Activated CD4-positive, alpha-beta T cell treated with anti-CD3 and anti-CD28 coated beads, Interleukin-2, amount 50 U/mL, for 24 hours (primary cell): ENCODE results near the gene SIGLEC7.

Experiments used
- DNase-seq, 2 donors: peaks; one replicate each; pipeline ENCODE4 v3.0.0-alpha.2; 2020; ENCODE audit warnings: low read depth in 1 of 2, low spot score in 1 of 2

The SIGLEC7 gene

GRCh38 chr19:51116736-51117286 lies 25.3 kb upstream of the SIGLEC7 start:
- no peak for DNase-seq

- no peak for DNase-seq
Observed at GRCh38 chr19:51119101-51119500, 23.0 kb upstream of the SIGLEC7 start.

GRCh38 chr19:51119611-51120010 lies 22.5 kb upstream of the SIGLEC7 start:
- no peak for DNase-seq

GRCh38 chr19:51120160-51120559 lies 21.9 kb upstream of the SIGLEC7 start:
- no peak for DNase-seq

- DNase-seq: no peak
Observed at GRCh38 chr19:51121257-51121656, 20.8 kb upstream of the SIGLEC7 start.

GRCh38 chr19:51122112-51122981 lies 19.8 kb upstream of the SIGLEC7 start:
- no peak for DNase-seq

- DNase-seq: no peak
Observed at GRCh38 chr19:51123381-51123800, 18.7 kb upstream of the SIGLEC7 start.

GRCh38 chr19:51123802-51124201 lies 18.3 kb upstream of the SIGLEC7 start:
- no peak for DNase-seq

GRCh38 chr19:51124216-51124615 lies 17.9 kb upstream of the SIGLEC7 start:
- DNase-seq: no peak

GRCh38 chr19:51124729-51125128 lies 17.4 kb upstream of the SIGLEC7 start, which contains the start of gene SIGLEC9:
SIGLEC9 (plus strand) TSS chr19:51124906; CDS start chr19:51124975, 69 bp downstream.
- no peak for DNase-seq

GRCh38 chr19:51125421-51126075 lies 16.6 kb upstream of the SIGLEC7 start:
- DNase-seq: no peak

GRCh38 chr19:51127032-51127431 lies 15.1 kb upstream of the SIGLEC7 start:
- DNase-seq: no peak

GRCh38 chr19:51127755-51128154 lies 14.3 kb upstream of the SIGLEC7 start:
- DNase-seq: no peak

- DNase-seq: no peak
Observed at GRCh38 chr19:51128227-51128626, 13.9 kb upstream of the SIGLEC7 start.

- no peak for DNase-seq
Observed at GRCh38 chr19:51129716-51130115, 12.4 kb upstream of the SIGLEC7 start.

- DNase-seq: no peak
Observed at GRCh38 chr19:51131780-51132680, 10.1 kb upstream of the SIGLEC7 start.

- no peak for DNase-seq
Observed at GRCh38 chr19:51135004-51135403, 7.1 kb upstream of the SIGLEC7 start.

- no peak for DNase-seq
Observed at GRCh38 chr19:51135986-51136762, 5.9 kb upstream of the SIGLEC7 start.

GRCh38 chr19:51136851-51137551 lies 5.1 kb upstream of the SIGLEC7 start:
- DNase-seq: no peak
